NCI-H226 (cell line): Measurements from ENCODE around the gene ABCD1.
"Not testable (repeated sequence)": the region's sequence is repeated elsewhere in the genome, so short reads cannot be mapped to it uniquely, and the experiment has no call there.

Experiments
- DNase-seq: peaks from one replicate; pipeline ENCODE4 v3.0.0-alpha.2; 2015

ABCD1 gene

DNA sequence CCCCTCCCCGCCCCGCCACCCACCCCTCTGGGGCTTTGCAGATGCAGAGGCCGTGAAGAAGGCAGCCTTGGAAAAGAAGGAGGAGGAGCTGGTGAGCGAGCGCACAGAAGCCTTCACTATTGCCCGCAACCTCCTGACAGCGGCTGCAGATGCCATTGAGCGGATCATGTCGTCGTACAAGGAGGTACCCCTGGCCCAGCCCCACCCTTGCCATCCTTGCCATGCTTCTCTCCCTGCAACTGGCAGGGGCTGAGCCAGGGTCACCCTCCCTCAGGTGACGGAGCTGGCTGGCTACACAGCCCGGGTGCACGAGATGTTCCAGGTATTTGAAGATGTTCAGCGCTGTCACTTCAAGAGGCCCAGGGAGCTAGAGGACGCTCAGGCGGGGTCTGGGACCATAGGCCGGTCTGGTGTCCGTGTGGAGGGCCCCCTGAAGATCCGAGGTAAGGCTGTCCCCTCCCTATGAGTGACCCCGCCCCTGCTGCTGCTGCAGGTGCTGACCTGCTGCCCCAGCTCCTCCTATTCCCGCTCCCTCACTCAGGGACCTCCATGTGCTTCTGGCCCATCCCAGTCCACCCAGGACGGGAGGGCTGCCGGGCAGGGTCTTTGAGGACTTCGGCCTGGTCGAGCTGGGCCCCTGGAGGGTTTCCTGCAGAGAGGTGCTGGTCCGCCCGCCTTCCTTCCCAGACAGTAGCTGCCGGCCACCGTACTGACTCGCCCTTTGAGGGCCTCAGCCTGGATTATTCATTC lies 11.6 kb downstream of the ABCD1 start:
- no peak for DNase-seq

GRCh38 chrX:153736871-153737441 lies 12.3 kb downstream of the ABCD1 start:
- DNase-seq, result no peak

GRCh38 chrX:153738056-153738605 lies 13.5 kb downstream of the ABCD1 start:
- no peak for DNase-seq

DNA sequence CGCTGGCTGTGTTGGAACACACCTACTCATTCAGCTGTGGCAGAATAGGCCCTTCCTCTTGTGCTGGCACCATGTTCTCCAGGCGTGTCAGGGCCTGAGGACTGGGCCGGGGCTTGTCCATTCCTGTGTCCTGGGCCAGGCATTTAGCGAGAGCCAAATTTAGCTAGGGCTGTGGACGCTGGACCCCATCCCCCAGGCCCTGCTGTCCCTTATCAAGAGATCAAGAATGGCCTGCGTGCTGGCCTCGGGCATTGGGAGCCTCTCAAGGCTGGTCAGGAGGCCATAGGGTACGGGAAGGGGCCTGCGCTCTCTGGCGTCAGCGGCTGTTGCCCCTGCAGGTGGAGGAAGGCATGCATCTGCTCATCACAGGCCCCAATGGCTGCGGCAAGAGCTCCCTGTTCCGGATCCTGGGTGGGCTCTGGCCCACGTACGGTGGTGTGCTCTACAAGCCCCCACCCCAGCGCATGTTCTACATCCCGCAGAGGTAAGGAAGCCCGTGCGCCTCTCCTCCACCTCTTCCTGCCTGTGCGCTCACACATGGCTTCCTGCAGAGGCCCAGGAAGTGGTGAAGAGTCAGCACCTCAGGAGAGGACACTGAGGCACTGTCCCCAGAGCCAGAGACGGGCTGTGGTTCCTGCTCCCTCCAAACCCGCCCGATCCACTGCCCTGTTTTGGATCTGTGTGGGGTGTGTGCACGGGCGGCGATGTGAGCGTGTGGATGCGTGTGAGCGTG lies 15.3 kb downstream of the ABCD1 start:
- no peak for DNase-seq

DNA sequence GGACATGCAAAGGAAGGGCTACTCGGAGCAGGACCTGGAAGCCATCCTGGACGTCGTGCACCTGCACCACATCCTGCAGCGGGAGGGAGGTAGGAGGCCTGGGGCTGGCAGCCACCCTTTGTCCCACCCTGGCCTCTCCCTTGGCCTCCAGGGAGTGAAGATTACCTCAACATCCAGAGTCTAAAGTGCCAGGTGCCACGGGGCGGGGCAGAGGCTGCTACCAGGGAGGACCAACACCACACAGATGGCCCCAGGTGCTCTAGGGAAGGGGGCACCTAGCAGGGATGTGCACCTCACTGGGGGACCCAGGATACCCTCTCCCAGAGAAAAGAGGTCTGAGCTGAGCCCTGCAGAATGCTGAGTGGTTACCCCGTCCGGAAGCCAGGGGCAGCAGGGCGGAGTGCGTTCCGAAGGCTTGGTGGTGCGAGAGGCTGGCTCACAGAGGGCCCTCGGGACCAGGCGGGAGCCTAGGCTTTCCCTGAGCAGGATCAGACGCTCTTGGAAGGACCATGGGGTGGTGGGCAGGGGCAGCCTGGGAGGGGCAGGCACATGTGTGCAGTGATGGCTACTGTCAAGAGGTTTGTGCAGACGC lies 16.1 kb downstream of the ABCD1 start:
- no peak for DNase-seq

DNA sequence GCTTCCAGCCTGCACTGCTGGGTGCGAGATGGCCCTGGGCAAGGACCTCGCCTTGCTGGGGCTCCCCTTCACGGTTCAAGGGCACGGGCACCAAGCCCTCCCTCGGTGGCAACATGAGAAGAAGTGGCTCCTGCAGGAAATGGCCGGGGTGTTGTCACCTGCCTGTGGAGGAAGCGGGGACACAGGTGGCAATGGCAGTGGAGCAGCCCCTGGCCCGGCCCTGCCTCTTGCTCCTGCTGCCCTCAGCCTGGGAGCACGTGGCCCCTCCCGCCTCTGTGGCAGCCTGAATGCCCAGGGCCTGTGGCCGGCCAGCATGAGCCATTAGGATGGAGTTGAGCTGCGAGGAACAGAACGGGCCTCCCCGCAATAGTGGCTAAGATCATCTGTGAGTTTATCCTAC lies 16.8 kb downstream of the ABCD1 start:
- no peak for DNase-seq

DNA sequence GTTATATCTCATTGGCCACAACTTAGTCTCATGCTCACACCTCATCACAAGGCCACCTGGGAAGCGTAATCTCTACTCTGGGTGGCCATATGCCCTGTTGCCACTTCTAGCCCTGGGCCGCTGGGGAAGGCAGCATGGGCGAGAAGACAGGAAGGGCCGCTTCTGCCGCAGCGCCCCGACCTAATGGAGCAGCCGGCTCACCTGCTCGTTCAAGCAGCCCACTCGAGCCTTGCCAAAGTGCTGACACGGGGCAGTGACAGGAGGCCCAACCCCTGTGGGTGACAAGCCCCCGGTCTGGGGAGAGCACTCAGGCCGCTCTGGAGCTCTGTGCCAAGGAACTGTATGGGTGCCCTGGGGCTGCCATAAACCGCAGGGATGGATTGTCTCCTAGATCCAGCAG lies 17.5 kb downstream of the ABCD1 start:
- not testable (repeated sequence) for DNase-seq

DNA sequence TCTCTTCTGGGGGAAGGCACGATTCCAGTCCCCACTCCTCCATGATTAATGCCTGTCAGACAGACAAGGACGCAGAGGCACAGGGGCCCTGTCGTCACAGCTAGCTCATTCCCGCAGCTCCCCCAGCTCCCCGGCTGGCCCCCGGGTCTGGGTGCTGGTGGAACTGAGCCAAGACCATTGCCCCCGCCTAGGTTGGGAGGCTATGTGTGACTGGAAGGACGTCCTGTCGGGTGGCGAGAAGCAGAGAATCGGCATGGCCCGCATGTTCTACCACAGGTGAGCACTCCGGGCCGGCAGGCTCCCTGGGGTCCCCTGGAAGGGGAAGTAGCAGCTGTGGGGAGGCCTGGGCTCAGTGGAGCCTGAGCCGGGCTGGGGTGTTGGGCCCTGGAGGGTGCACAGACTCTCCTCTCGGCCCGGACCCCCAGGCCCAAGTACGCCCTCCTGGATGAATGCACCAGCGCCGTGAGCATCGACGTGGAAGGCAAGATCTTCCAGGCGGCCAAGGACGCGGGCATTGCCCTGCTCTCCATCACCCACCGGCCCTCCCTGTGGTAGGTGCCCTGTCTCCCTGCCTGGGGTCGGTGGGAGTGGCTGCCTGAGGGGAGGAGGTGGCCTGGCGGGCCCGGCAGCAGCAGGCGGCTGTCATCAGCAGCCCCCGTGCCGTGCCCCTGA lies 18.3 kb downstream of the ABCD1 start:
- DNase-seq, result not testable (repeated sequence)

DNA sequence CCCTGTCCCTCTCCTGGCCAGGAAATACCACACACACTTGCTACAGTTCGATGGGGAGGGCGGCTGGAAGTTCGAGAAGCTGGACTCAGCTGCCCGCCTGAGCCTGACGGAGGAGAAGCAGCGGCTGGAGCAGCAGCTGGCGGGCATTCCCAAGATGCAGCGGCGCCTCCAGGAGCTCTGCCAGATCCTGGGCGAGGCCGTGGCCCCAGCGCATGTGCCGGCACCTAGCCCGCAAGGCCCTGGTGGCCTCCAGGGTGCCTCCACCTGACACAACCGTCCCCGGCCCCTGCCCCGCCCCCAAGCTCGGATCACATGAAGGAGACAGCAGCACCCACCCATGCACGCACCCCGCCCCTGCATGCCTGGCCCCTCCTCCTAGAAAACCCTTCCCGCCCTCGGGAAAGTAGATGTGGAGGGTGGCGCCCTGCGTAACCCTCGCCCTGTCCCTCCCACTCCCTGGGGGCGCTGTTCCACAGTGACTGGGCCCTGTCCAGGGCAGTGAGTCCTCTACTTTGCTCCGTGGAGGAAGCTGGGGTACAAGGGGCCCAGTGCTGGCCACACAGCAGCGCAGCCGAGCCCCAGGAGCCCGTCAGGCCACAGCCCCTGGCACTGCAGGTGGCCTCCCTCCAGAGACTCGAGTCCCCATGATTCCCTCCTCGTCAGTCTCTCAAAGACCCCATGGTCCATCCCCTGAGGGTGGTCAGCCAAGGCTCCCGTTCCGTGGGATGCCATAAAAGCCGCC lies 19.0 kb downstream of the ABCD1 start:
- DNase-seq, result peak; percentile 76

DNA sequence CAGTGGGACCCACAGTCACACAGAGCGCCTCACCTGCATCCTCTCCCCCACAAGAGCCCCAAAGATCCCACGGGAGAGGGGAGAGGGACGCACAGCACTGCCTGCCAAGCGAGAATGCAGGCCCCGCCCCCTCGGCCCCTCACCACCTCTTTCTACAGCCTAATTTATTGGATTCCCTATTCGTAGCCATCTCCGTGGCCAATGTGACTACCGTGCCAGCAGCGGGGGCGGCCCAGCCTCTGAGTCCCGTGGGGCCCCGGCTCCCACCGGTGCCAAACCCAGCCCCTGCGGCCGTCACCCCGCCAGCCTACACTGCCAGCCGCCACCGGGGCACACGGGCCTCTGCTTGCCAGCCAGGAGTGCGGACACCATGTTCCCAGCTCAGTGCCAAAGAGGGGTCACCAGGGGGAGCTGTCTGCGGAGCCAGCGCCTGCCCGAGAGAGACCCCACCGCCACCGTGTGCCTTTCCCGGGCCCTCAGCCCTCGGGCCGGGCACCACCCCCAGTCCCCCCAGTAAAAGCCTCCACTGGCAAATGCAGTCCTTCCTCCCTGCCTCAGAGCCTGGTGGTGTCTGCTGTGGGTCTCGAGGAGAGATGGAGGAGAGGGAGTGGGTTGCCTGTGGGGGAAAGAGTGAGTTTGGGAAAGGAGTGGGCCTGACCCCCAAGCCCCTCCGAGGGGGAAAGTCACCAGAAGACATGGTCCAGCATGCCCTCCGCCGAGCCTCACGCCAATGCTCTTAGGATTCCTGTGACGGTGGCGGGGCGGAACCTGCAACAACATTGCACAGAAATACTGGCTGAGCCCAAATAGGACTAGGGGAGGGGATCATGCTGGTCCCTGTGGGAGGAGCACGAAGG lies 19.8 kb downstream of the ABCD1 start:
- no peak for DNase-seq

- DNase-seq, result not testable (repeated sequence)
These were observed 20.4 kb downstream of the ABCD1 start for GRCh38 chrX:153745067-153745433.

GRCh38 chrX:153746359-153746758 lies 21.7 kb downstream of the ABCD1 start:
- no peak for DNase-seq

DNA sequence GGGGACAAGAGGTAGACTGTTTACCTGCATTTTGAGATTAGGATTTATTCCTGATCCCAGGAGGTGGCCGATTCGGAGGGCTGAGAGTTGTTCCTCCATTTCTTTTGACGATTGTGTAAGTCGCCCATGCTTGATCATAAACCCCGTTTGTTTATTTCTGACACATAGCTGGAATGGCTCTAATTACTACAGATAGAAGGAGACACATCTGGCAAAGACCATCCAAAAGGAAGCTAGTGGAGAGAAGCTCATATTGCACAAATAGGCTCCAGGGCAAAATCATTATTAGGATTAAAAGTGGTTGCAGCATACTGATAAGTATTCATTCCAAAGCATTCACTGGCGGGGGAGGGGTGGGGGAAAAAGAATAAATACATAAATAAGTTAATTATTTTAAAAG lies 22.3 kb downstream of the ABCD1 start:
- not testable (repeated sequence) for DNase-seq

- not testable (repeated sequence) for DNase-seq
These were observed 24.4 kb downstream of the ABCD1 start for GRCh38 chrX:153749017-153749416.

DNA sequence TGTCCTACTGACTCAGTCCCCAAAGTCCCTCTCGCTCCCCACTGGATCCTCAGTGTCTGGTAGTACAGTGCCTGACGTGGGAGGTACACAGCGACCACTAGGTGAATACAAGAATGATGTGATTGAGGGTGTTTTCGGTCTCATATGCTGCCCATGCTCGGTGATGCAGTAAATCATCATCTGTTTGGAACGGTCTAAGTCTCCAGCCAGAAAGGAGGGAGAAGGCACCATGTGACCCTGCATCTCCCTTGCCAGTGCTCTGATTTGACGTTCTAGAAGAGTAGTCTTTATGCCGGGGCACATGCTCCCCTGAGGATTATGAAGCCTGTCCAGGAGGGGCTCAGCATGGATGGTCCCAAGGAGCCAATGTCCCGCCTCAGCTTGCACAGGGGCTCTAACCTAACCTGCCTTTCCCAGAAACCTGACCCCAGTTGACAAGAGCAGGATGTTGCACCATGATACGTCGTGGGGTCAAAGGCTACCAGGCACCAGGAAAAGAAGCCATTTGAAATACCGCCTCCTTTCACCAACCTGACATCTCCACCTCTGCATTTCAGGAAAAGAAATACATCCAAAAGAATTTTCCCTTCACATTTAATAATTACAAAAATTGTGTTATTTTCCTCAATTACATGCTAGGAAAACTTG lies 25.6 kb downstream of the ABCD1 start:
- no peak for DNase-seq

DNA sequence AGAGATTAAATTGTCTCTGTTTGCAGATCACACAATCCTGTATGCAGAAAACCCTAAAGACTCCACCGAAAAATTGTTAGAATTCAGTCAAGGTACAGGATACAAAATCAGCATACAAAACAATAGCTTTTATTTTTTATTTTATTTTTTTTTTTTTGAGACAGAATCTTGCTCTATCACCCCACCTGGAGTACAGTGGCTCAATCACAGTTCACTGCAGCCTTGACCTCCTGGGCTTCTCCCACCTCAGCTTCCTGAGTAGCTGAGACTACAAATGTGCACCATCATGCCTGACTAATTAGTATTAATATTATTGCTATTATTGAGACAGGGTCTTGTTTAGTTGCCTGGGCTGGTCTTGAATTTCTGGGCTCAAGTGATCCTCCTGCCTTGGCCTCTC lies 30.5 kb downstream of the ABCD1 start:
- no peak for DNase-seq

- no peak for DNase-seq
These were observed 37.2 kb downstream of the ABCD1 start for GRCh38 chrX:153761863-153762262.

GRCh38 chrX:153762626-153763173 lies 38.0 kb downstream of the ABCD1 start:
- DNase-seq, result no peak

DNA sequence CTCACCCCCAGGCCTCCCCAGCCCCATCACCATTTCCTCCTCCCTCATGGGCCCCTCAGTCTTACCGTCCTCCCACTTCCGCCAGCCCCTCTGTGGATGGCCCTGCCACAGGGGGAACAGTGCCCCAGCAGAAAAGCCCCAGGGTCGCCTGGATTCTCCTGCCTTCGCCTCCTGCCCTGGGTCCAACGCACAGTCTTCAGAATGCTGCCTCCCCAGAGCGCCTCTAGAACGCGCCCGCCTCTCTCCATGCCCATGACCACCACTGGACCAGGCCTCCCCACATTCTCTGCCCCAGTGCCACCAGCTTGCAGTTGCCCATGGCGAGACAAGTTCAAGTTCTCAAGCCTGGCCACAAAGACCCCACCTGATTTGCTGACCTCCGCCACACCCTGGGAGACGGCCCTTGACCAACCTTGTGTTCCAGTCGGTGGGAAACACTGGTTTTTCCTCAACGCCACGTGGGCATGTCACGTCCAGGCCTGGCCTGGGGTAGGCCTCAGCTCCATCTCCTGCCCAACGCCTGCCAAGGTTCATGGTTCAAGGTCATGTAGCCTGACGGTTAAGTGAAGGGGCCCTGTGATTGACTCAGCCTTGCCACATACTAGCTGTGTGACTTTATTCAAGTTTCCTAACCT lies 38.8 kb downstream of the ABCD1 start:
- no peak for DNase-seq
